Mucosa of descending colon (tissue), 3 donors: Measurements from ENCODE around the gene MYO7B. TPM values are rescaled to one million over a fixed set of nuclear protein-coding genes. Genes with fewer than 3 reads are reported as not detected.

Experiments used
- ATAC-seq: fragments of 200-7000 bp; cut with Tn5 transposase; one replicate; pipeline ENCODE4 v1.9.1; 2020; ENCODE audit warnings: mild to moderate bottlenecking, moderate library complexity
- DNase-seq, 3 donors: peaks; one replicate each; pipeline ENCODE4 v3.0.0-alpha.2; 2020
- H3K36me3 ChIP-seq: fragments of 200-600 bp; one replicate; pipeline ENCODE4 v1.8.0; 2021; ENCODE audit warnings: low read depth, mild to moderate bottlenecking
- H3K4me1 ChIP-seq: fragments of 200-600 bp; one replicate; pipeline ENCODE4 v1.8.0; 2021; ENCODE audit warnings: low read depth, mild to moderate bottlenecking
- H3K4me3 ChIP-seq: fragments of 200-600 bp; one replicate; pipeline ENCODE4 v1.8.0; 2021; ENCODE audit warnings: mild to moderate bottlenecking
- H3K9me3 ChIP-seq: fragments of 200-600 bp; one replicate; pipeline ENCODE4 v1.8.0; 2021; ENCODE audit warnings: mild to moderate bottlenecking
- CTCF ChIP-seq: fragments of 200-600 bp; IDR thresholded peaks from one replicate; pipeline ENCODE4 v1.8.0; 2022; ENCODE audit warnings: antibody characterized with exemption, mild to moderate bottlenecking
- intact Hi-C, 2 donors: fragments of 100-400 bp; cut with DNase I in 1 of 2; cut with micrococcal nuclease in 1 of 2; formaldehyde crosslinking; loops; one replicate each; pipeline versions ENCODE4 v1.11.0 to v1.11.1; 2022; cut with DNase I, micrococcal nuclease
- total RNA-seq, 3 donors: library from RNA; stranded (reverse); fragmentation: NEBNext Ultra II Directional in 2 of 3; extraction: Animal tissue kit (Norgen Biotek cat#: 25700) in 2 of 3; gene quantifications; one replicate each; pipeline versions ENCODE4 v1.2.1 to v1.2.4, GENCODE V29; 2021 to 2023
- donor health status: DM: no; HTN: no; CAD: no; lungs with moderate emphysema.
- donor health status: DM: no; HTN: no; CAD: no.
- donor health status: DM: no; HTN: yes; CAD: no.

Gene MYO7B
- total RNA-seq, 3 donors from 2014 or later, result 118 to 305 (median 199) TPM

DNA sequence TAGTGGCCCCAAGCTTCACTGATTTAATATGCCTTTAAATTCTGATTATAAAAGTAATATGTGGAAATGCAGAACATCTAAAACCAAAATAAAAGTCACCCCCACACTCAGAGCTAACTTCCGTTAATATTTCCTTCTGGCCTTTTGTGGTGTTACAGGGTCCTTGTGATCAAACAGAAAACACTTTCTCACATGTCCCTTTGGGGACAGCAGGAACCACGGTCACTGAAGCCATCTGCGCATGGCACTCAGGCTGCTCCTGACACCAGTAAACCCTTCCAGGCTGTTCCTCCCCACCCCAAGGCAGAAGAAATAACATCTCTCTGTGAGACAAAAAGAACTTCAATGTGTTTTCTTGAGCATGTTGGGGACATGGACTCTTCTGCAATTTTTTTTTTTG lies 85.4 kb downstream of the MYO7B start:
- no peak for TF ChIP-seq CTCF
- intact Hi-C loops, result no loop called here
- DNase-seq (no peak), ATAC-seq (no peak)
- Histone ChIP-seq H3K9me3 (no peaks in the 10 kb centered on the region), H3K4me1 (no peaks in the 10 kb centered on the region), H3K36me3 (no peaks in the 10 kb centered on the region), H3K4me3 (no peak overlapping the region)

DNA sequence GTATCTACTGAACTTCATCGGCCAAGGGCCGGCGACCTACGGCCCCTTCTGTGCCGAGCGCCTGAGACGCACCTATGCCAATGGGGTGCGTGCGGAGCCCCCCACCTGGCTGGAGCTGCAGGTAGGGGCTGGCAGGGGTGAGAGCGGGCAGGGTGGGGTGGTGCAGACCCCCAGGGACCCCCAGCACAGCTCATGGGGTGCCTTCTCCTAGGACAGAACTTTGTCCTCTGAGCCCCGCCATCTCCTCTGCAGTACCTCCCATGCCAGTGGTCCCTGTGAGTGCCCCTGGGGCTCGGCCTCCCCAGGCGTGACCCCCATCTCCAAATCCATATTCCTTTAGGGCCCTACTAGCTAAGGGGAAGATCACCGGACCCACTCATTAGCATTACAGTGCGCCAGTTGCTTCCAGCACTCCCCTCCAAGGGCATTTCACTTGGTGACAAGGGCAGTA lies 86.5 kb downstream of the MYO7B start:
- Histone ChIP-seq H3K4me3 (no peak overlapping the region), H3K9me3 (no peaks in the 10 kb centered on the region), H3K4me1 (no peaks in the 10 kb centered on the region), H3K36me3 (no peaks in the 10 kb centered on the region)
- ATAC-seq, result no peak
- intact Hi-C loops, result no loop called here
- no peak for DNase-seq
- TF ChIP-seq CTCF, result no peak

GRCh38 chr2:127622561-127623387 lies 87.3 kb downstream of the MYO7B start:
- no peak for TF ChIP-seq CTCF
- intact Hi-C loops, result no loop called here
- H3K4me1 ChIP-seq, result no peaks in the 10 kb centered on the region
- H3K36me3 ChIP-seq, result no peaks in the 10 kb centered on the region
- H3K4me3 ChIP-seq, result no peak overlapping the region
- no peak for ATAC-seq
- no peaks in the 10 kb centered on the region for H3K9me3 ChIP-seq
- no peak for DNase-seq

- H3K4me3 ChIP-seq, result no peak overlapping the region
- TF ChIP-seq CTCF, result no peak
- no peaks in the 10 kb centered on the region for H3K4me1 ChIP-seq
- H3K9me3 ChIP-seq, result no peaks in the 10 kb centered on the region
- no peaks in the 10 kb centered on the region for H3K36me3 ChIP-seq
- intact Hi-C loops, result no loop called here
- ATAC-seq (no peak), DNase-seq (no peak)
These were observed 88.2 kb downstream of the MYO7B start for GRCh38 chr2:127623388-127624319.

- Histone ChIP-seq H3K4me1 (no peaks in the 10 kb centered on the region), H3K36me3 (no peaks in the 10 kb centered on the region), H3K4me3 (no peak overlapping the region), H3K9me3 (no peaks in the 10 kb centered on the region)
- TF ChIP-seq CTCF, result no peak
- no peak for DNase-seq
- intact Hi-C loops, result no loop called here
- ATAC-seq, result no peak
These were observed 88.9 kb downstream of the MYO7B start for GRCh38 chr2:127624320-127624755.
